DMS53 (cell line): Measurements from ENCODE around the gene F10.

Experiments
- DNase-seq: peaks from one replicate; lab custom pipeline; 2025; lab: John Stamatoyannopoulos, UW

F10 gene

GRCh38 chr13:113138792-113139551, 16.4 kb downstream of the F10 start:
- DNase-seq, result no peak

- DNase-seq, result no peak
These were observed 17.0 kb downstream of the F10 start for GRCh38 chr13:113139577-113139976.

- no peak for DNase-seq
These were observed 18.3 kb downstream of the F10 start for GRCh38 chr13:113140677-113141600.

GRCh38 chr13:113141601-113141970, 19.0 kb downstream of the F10 start:
- no peak for DNase-seq

- DNase-seq, result no peak
These were observed 20.3 kb downstream of the F10 start for GRCh38 chr13:113142876-113143275.

GRCh38 chr13:113143466-113144254, 21.1 kb downstream of the F10 start:
- no peak for DNase-seq

GRCh38 chr13:113144255-113144629, 21.6 kb downstream of the F10 start:
- no peak for DNase-seq

- no peak for DNase-seq
These were observed 22.9 kb downstream of the F10 start for GRCh38 chr13:113145496-113145895.

GRCh38 chr13:113145911-113146598, 23.5 kb downstream of the F10 start:
- no peak for DNase-seq

- no peak for DNase-seq
These were observed 24.2 kb downstream of the F10 start for GRCh38 chr13:113146750-113147149.

- DNase-seq, result no peak
These were observed 24.6 kb downstream of the F10 start for GRCh38 chr13:113147206-113147605.

GRCh38 chr13:113148407-113148806, 25.8 kb downstream of the F10 start:
- no peak for DNase-seq

GRCh38 chr13:113148940-113149503, 26.4 kb downstream of the F10 start:
- no peak for DNase-seq

- DNase-seq, result no peak
These were observed 27.3 kb downstream of the F10 start for GRCh38 chr13:113149711-113150549.

- no peak for DNase-seq
These were observed 28.2 kb downstream of the F10 start for GRCh38 chr13:113150550-113151365.

- DNase-seq, result peak; percentile 9
These were observed 29.4 kb downstream of the F10 start for GRCh38 chr13:113151745-113152690.

GRCh38 chr13:113152691-113152983, 30.0 kb downstream of the F10 start:
- no peak for DNase-seq

GRCh38 chr13:113152984-113153809, 30.6 kb downstream of the F10 start:
- DNase-seq, result peak; percentile 54
